ENCODE results near the gene RPL29. TPM values are rescaled to one million over a fixed set of nuclear protein-coding genes. Genes with fewer than 3 reads are reported as not detected.

The RPL29 gene

GRCh38 chr3:51944451-51945021, 51.2 kb downstream of the RPL29 start:
- Histone ChIP-seq H3K4me2 (ENCODE audit: low read length, poor library complexity, severe bottlenecking) (no peak overlapping the region), H3K9ac (ENCODE audit: low read length) (no peak overlapping the region), H3K79me1 (replicated peaks; ENCODE audit: low read length, poor library complexity, severe bottlenecking) (peaks cover 11% of the 10 kb centered on the region), H4K8ac (ENCODE audit: low read length) (no peak overlapping the region), H4K91ac (ENCODE audit: low read length) (peak overlapping the region; percentile 1), H3K18ac (ENCODE audit: low read depth in 1 of 2, low read length in 2 of 2) (no peak overlapping the region), H2AFZ (ENCODE audit: low read depth, low read length) (no peak overlapping the region), H3K27ac (ENCODE audit: low read length, poor library complexity, severe bottlenecking) (no peak overlapping the region), H3K14ac (ENCODE audit: low read length in 2 of 2) (no peak overlapping the region), H3K4me1 (ENCODE audit: control insufficient read depth, insufficient read depth, low read depth, low read length) (peaks cover 22% of the 10 kb centered on the region), H3K27me3 (ENCODE audit: control insufficient read depth in 1 of 2, insufficient read depth in 1 of 2, low read length in 2 of 2) (no peaks in the 10 kb centered on the region), H2BK5ac (ENCODE audit: low read depth, low read length, poor library complexity, severe bottlenecking) (no peak overlapping the region), H3K23ac (ENCODE audit: low read length in 2 of 2) (peak overlapping the region in 1 of 2 experiments; percentile 65), H2BK12ac (ENCODE audit: low read length in 2 of 2) (no peak overlapping the region), H2BK15ac (ENCODE audit: low read depth, poor library complexity, severe bottlenecking) (no peak overlapping the region), H2AK5ac (ENCODE audit: low read length, severe bottlenecking) (no peak overlapping the region), H3K4ac (ENCODE audit: low read depth in 1 of 2, low read length in 2 of 2) (no peak overlapping the region), H2BK120ac (ENCODE audit: low read depth, low read length) (no peak overlapping the region), H3K4me3 (ENCODE audit: insufficient read depth in 1 of 2, low read depth in 1 of 2, low read length in 2 of 2) (no peak overlapping the region), H3K9me3 (ENCODE audit: control insufficient read depth, low read length) (no peaks in the 10 kb centered on the region), H3K36me3 (ENCODE audit: control insufficient read depth in 1 of 2, insufficient read depth in 2 of 2, low read depth in 1 of 2, low read length in 2 of 2) (peaks cover 47 to 56% of the 10 kb centered on the region in 2 experiments)
- WGBS, result 95% methylated on average over 10 of the region's 11 CpGs
- DNase-seq, result no peak

Small RNA genes lying within 50 kb of the gene (small RNA-seq; reads per million reads assigned to genes)
- not detected for gene AC115284.1 (ENCODE audit: low read depth)
